ENCODE data around the gene PDCD10.

DNA sequence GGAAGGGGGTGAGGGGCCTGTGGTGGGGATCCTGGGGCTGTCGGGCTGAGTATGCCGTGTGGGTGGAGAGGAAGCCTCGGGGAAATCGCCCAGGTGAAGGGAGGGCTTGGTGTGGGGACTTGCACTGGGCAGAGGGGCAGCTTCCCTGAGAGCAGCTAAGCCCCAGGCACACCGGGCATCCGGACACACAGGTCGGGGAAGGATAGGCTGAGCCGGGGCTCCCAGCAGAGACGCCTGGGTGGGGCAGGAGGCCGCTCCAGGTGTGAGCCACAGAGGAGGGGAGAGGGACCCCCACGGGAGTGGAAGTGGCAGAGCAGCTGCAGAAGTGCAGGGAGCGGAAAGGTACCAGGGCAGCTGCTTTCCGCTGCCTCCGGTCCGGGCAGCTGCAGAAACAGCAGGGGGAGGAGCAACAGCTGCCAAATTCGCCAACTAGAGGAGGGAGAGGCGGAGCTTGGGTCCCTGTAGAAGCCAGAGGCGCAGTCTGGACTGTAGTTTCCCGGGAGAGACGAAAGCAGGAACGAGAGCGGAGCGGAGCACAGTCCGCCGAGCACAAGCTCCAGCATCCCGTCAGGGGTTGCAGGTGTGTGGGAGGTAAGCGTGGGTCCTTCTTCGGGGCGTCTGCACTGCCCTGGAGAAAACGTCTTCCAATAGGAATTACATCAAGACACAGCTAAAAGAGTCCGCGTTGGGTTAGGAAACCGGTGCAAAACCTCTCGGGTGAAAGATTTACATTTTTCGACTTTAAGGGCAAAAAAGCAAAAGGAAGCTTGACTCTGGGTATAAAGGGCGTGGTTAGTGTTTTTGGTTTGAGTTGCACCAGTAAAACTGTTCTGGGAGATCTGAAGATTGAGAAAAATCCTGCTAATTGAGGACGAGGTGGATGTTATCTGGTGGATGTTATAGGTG is 794 bp upstream of the PDCD10 start, which contains the start of gene SERPINI1:
- no peak for TF ChIP-seq RARB (CRISPR knock-in tag; IDR thresholded peaks at IDR 0.05)
- TF ChIP-seq SNAI2 (CRISPR knock-in tag; IDR thresholded peaks at IDR 0.05) = no peak
- TF ChIP-seq ARNTL (CRISPR knock-in tag; IDR thresholded peaks at IDR 0.05; ENCODE audit: borderline replicate concordance, low read depth) = no peak
- no peak for TF ChIP-seq BACH2 (CRISPR knock-in tag; IDR thresholded peaks at IDR 0.05; ENCODE audit: borderline replicate concordance)
- TF ChIP-seq ZFP30 (CRISPR knock-in tag; IDR thresholded peaks at IDR 0.05) = no peak
- TF ChIP-seq, protein P1, sequence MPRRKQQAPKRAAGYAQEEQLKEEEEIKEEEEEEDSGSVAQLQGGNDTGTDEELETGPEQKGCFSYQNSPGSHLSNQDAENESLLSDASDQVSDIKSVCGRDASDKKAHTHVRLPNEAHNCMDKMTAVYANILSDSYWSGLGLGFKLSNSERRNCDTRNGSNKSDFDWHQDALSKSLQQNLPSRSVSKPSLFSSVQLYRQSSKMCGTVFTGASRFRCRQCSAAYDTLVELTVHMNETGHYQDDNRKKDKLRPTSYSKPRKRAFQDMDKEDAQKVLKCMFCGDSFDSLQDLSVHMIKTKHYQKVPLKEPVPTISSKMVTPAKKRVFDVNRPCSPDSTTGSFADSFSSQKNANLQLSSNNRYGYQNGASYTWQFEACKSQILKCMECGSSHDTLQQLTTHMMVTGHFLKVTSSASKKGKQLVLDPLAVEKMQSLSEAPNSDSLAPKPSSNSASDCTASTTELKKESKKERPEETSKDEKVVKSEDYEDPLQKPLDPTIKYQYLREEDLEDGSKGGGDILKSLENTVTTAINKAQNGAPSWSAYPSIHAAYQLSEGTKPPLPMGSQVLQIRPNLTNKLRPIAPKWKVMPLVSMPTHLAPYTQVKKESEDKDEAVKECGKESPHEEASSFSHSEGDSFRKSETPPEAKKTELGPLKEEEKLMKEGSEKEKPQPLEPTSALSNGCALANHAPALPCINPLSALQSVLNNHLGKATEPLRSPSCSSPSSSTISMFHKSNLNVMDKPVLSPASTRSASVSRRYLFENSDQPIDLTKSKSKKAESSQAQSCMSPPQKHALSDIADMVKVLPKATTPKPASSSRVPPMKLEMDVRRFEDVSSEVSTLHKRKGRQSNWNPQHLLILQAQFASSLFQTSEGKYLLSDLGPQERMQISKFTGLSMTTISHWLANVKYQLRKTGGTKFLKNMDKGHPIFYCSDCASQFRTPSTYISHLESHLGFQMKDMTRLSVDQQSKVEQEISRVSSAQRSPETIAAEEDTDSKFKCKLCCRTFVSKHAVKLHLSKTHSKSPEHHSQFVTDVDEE (CRISPR knock-in tag; IDR thresholded peaks at IDR 0.05) = no peak
- no peak for TF ChIP-seq ZFP3 (CRISPR knock-in tag; IDR thresholded peaks at IDR 0.05)
- no peak for TF ChIP-seq ZNF70 (CRISPR knock-in tag; IDR thresholded peaks at IDR 0.05)
- TF ChIP-seq, protein P2, sequence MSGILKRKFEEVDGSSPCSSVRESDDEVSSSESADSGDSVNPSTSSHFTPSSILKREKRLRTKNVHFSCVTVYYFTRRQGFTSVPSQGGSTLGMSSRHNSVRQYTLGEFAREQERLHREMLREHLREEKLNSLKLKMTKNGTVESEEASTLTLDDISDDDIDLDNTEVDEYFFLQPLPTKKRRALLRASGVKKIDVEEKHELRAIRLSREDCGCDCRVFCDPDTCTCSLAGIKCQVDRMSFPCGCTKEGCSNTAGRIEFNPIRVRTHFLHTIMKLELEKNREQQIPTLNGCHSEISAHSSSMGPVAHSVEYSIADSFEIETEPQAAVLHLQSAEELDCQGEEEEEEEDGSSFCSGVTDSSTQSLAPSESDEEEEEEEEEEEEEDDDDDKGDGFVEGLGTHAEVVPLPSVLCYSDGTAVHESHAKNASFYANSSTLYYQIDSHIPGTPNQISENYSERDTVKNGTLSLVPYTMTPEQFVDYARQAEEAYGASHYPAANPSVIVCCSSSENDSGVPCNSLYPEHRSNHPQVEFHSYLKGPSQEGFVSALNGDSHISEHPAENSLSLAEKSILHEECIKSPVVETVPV (CRISPR knock-in tag; IDR thresholded peaks at IDR 0.05) = no peak
- TF ChIP-seq GLIS3 (CRISPR knock-in tag; IDR thresholded peaks at IDR 0.05) = no peak
- TF ChIP-seq ISL1 (CRISPR knock-in tag; IDR thresholded peaks at IDR 0.05) = no peak

Data from SK-N-SH treated with all-trans-retinoic acid at 6 μM for 48 hours (cell line).